ENCODE data around the gene FYB1.

- TF ChIP-seq POLR2AphosphoS5 (IDR thresholded peaks at IDR 0.05) (no peak), CTCF (IDR thresholded peaks at IDR 0.05) (no peak), POLR2A (IDR thresholded peaks at IDR 0.05) (no peak)
Observed at GRCh38 chr5:39109606-39110005, 109.8 kb downstream of the FYB1 start.
